OCI-LY7 (cell line): ENCODE data around the gene OCSTAMP. TPM values are rescaled to one million over a fixed set of nuclear protein-coding genes. Genes with fewer than 3 reads are reported as not detected.

Source experiments
- BruUV-seq: library from RNA; stranded (reverse); fragments of 400-500 nt; replicated peaks from 2 replicates; lab custom pipeline; 2021; lab: Mats Ljungman, UMichigan
- CTCF ChIA-PET: fragments of 300-600 bp; sonication (Branson Sonifier 250); formaldehyde crosslinking; loops from one replicate; lab custom pipeline; 2022; ENCODE audit warnings: antibody characterized with exemption; ENCODE audit not compliant: unreplicated experiment; lab: Charles Lee
- POLR2A ChIA-PET: fragments of 300-600 bp; sonication (Branson Sonifier 250); formaldehyde crosslinking; loops from one replicate; lab custom pipeline; 2022; ENCODE audit warnings: antibody characterized with exemption; lab: Charles Lee
- DNase-seq: peaks from one replicate; pipeline ENCODE4 v3.0.0-alpha.2; 2015; ENCODE audit warnings: low spot score
- H2AFZ ChIP-seq: fragments of 200-600 bp; sonication (generic), shearing (Covaris generic); 2 replicates; pipeline ENCODE4 v1.6.1; 2014; ENCODE audit warnings: mild to moderate bottlenecking, antibody characterized with exemption, low read length, moderate library complexity
- H3K27ac ChIP-seq: fragments of 200-600 bp; sonication (generic); 2 replicates; pipeline ENCODE4 v1.5.1; 2014; ENCODE audit warnings: mixed run types, low read depth, mild to moderate bottlenecking, moderate library complexity, low read length, inconsistent platforms; ENCODE audit not compliant: poor library complexity, severe bottlenecking
- H3K36me3 ChIP-seq: fragments of 200-600 bp; sonication (generic); 2 replicates; pipeline ENCODE4 v1.6.1; 2014; ENCODE audit warnings: mild to moderate bottlenecking, antibody characterized with exemption, low read length, moderate library complexity, mixed read lengths; ENCODE audit not compliant: insufficient read depth
- H3K4me1 ChIP-seq: fragments of 200-600 bp; sonication (generic); 2 replicates; pipeline ENCODE4 v1.5.1; 2014; ENCODE audit warnings: mild to moderate bottlenecking, low read length; ENCODE audit not compliant: insufficient read depth, poor library complexity, severe bottlenecking
- H3K4me2 ChIP-seq: fragments of 200-600 bp; sonication (generic); 2 replicates; pipeline ENCODE4 v1.6.1; 2014; ENCODE audit warnings: mild to moderate bottlenecking, low read length
- H3K4me3 ChIP-seq: fragments of 200-600 bp; sonication (generic); 2 replicates; pipeline ENCODE4 v1.5.1; 2014; ENCODE audit warnings: mild to moderate bottlenecking, low read depth, low read length; ENCODE audit not compliant: poor library complexity, severe bottlenecking
- H3K79me2 ChIP-seq: fragments of 200-600 bp; sonication (generic); 2 replicates; pipeline ENCODE4 v1.6.1; 2016; ENCODE audit warnings: low read depth, mild to moderate bottlenecking, low read length, moderate library complexity, mixed read lengths; ENCODE audit not compliant: insufficient read depth
- H3K9me2 ChIP-seq: fragments of 200-600 bp; sonication (generic); 2 replicates; pipeline ENCODE4 v1.6.1; 2016; ENCODE audit warnings: mild to moderate bottlenecking, low read length, mixed read lengths; ENCODE audit not compliant: insufficient read depth
- H3K9me3 ChIP-seq: fragments of 200-600 bp; sonication (generic); 2 replicates; pipeline ENCODE4 v1.6.1; 2014; ENCODE audit warnings: mild to moderate bottlenecking, mixed run types, low read length, mixed read lengths
- H4K20me1 ChIP-seq: fragments of 200-600 bp; sonication (generic); 2 replicates; pipeline ENCODE4 v1.6.1; 2014; ENCODE audit warnings: mild to moderate bottlenecking, antibody characterized with exemption, low read length, moderate library complexity, mixed read lengths; ENCODE audit not compliant: insufficient read depth
- CTCF ChIP-seq: fragments of 200-600 bp; sonication (generic); conservative IDR thresholded peaks from 2 replicates; pipeline ENCODE4 v1.5.1; 2014; ENCODE audit warnings: mild to moderate bottlenecking, antibody characterized with exemption, low read length, moderate library complexity, mixed read lengths
- EZH2phosphoT487 ChIP-seq: fragments of 200-600 bp; sonication (generic); IDR thresholded peaks from 2 replicates; pipeline ENCODE4 v1.6.1; 2018; ENCODE audit warnings: low read depth, borderline replicate concordance, mild to moderate bottlenecking, mixed run types, antibody characterized with exemption, low read length, moderate library complexity, mixed read lengths
- intact Hi-C: fragments of 100-400 bp; cut with micrococcal nuclease; formaldehyde crosslinking; loops from one replicate; pipeline ENCODE4 v1.10.0; 2022; ENCODE audit not compliant: unreplicated experiment
- total RNA-seq, 2 experiments: library from RNA; depleted of rRNA in 1 of 2; stranded (reverse); fragments of >200 nt in 1 of 2; shearing (Covaris generic) in 1 of 2; gene quantifications; 2 replicates each; pipeline ENCODE4 v1.2.3, GENCODE V29; 2014 to 2022

Gene OCSTAMP
- total RNA-seq, 2 experiments from 2014 or later, result not detected

GRCh38 chr20:46557231-46557956 is 6.9 kb upstream of the OCSTAMP start:
- intact Hi-C loops, result no loop called here
- ChIA-PET POLR2A (no interaction called here), CTCF (no interaction called here)
- no peak overlapping the region for H3K4me3 ChIP-seq
- no peaks in the 10 kb centered on the region for H3K9me3 ChIP-seq
- peaks cover 9% of the 10 kb centered on the region for H3K4me1 ChIP-seq
- BruUV-seq, result no TSS peak
- H3K79me2 ChIP-seq, result no peaks in the 10 kb centered on the region
- H3K9me2 ChIP-seq, result no peaks in the 10 kb centered on the region
- no peaks in the 10 kb centered on the region for H4K20me1 ChIP-seq
- no peak overlapping the region for H2AFZ ChIP-seq
- no peaks in the 10 kb centered on the region for H3K36me3 ChIP-seq
- DNase-seq, result no peak
- no peak for TF ChIP-seq CTCF
- no peak for TF ChIP-seq EZH2phosphoT487
- no peak overlapping the region for H3K27ac ChIP-seq
- H3K4me2 ChIP-seq, result no peak overlapping the region

GRCh38 chr20:46555370-46555956 is 5.0 kb upstream of the OCSTAMP start:
- DNase-seq, result no peak
- Histone ChIP-seq H3K36me3 (no peaks in the 10 kb centered on the region), H3K9me2 (no peaks in the 10 kb centered on the region), H3K4me3 (no peak overlapping the region), H3K9me3 (no peaks in the 10 kb centered on the region), H3K79me2 (no peaks in the 10 kb centered on the region), H3K27ac (no peak overlapping the region), H3K4me2 (no peak overlapping the region), H4K20me1 (no peaks in the 10 kb centered on the region), H2AFZ (no peak overlapping the region), H3K4me1 (peaks cover 10% of the 10 kb centered on the region)
- POLR2A ChIA-PET, result no interaction called here
- intact Hi-C loops, result no loop called here
- CTCF ChIA-PET, result no interaction called here
- no TSS peak for BruUV-seq
- no peak for TF ChIP-seq CTCF
- no peak for TF ChIP-seq EZH2phosphoT487

- Histone ChIP-seq H3K4me2 (no peak overlapping the region), H2AFZ (no peak overlapping the region), H3K79me2 (no peaks in the 10 kb centered on the region), H3K36me3 (no peaks in the 10 kb centered on the region), H3K27ac (no peak overlapping the region), H3K9me3 (no peaks in the 10 kb centered on the region), H3K4me1 (peaks cover 10% of the 10 kb centered on the region), H3K4me3 (no peak overlapping the region), H4K20me1 (no peaks in the 10 kb centered on the region), H3K9me2 (no peaks in the 10 kb centered on the region)
- TF ChIP-seq EZH2phosphoT487 (no peak), CTCF (no peak)
- intact Hi-C loops, result no loop called here
- CTCF ChIA-PET, result no interaction called here
- no peak for DNase-seq
- POLR2A ChIA-PET, result no interaction called here
- no TSS peak for BruUV-seq
Observed at GRCh38 chr20:46554828-46555227, 4.4 kb upstream of the OCSTAMP start.
